Osteocyte (in vitro differentiated cells): ENCODE data around the gene BUB1B. TPM values are rescaled to one million over a fixed set of nuclear protein-coding genes. Genes with fewer than 3 reads are reported as not detected.

Experiments used
- DNase-seq: peaks from one replicate; pipeline ENCODE4 v3.0.0; 2021; ENCODE audit warnings: mixed read lengths; ENCODE audit not compliant: unreplicated experiment; ENCODE audit errors: extremely low spot score
- H3K27ac Mint-ChIP-seq: one replicate; pipeline ENCODE4 v1.8.0; 2021; ENCODE audit warnings: mild to moderate bottlenecking, mixed read lengths; ENCODE audit not compliant: unreplicated experiment
- H3K27me3 Mint-ChIP-seq: one replicate; pipeline ENCODE4 v1.8.0; 2021; ENCODE audit warnings: mixed read lengths; ENCODE audit not compliant: unreplicated experiment
- H3K36me3 Mint-ChIP-seq: one replicate; pipeline ENCODE4 v1.8.0; 2021; ENCODE audit warnings: mixed read lengths; ENCODE audit not compliant: unreplicated experiment
- H3K4me1 Mint-ChIP-seq: one replicate; pipeline ENCODE4 v1.8.0; 2021; ENCODE audit warnings: mixed read lengths; ENCODE audit not compliant: unreplicated experiment
- H3K4me3 Mint-ChIP-seq: one replicate; pipeline ENCODE4 v1.8.0; 2021; ENCODE audit warnings: mild to moderate bottlenecking, moderate library complexity, mixed read lengths; ENCODE audit not compliant: unreplicated experiment
- H3K9me3 Mint-ChIP-seq: one replicate; pipeline ENCODE4 v1.8.0; 2021; ENCODE audit warnings: mixed read lengths; ENCODE audit not compliant: unreplicated experiment
- CTCF ChIP-seq: fragments of 200-600 bp; sonication (generic); IDR thresholded peaks from 2 replicates; pipeline ENCODE4 v1.5.0; 2021; ENCODE audit warnings: antibody characterized with exemption, mild to moderate bottlenecking, moderate library complexity
- total RNA-seq: library from RNA; stranded (reverse); gene quantifications from 2 replicates; pipeline ENCODE4 v1.2.1, GENCODE V29; 2021

Gene BUB1B
- total RNA-seq, 1 donor from 2014 or later = 8.5 TPM

GRCh38 chr15:40246496-40247280 lies 85.8 kb downstream of the BUB1B start:
- H3K27me3 Mint-ChIP-seq = peaks cover 4% of the 10 kb centered on the region
- no peak overlapping the region for H3K4me3 Mint-ChIP-seq
- no peak for DNase-seq
- no peaks in the 10 kb centered on the region for H3K9me3 Mint-ChIP-seq
- H3K27ac Mint-ChIP-seq = no peak overlapping the region
- H3K36me3 Mint-ChIP-seq = no peaks in the 10 kb centered on the region
- H3K4me1 Mint-ChIP-seq = no peaks in the 10 kb centered on the region
- no peak for TF ChIP-seq CTCF

DNA sequence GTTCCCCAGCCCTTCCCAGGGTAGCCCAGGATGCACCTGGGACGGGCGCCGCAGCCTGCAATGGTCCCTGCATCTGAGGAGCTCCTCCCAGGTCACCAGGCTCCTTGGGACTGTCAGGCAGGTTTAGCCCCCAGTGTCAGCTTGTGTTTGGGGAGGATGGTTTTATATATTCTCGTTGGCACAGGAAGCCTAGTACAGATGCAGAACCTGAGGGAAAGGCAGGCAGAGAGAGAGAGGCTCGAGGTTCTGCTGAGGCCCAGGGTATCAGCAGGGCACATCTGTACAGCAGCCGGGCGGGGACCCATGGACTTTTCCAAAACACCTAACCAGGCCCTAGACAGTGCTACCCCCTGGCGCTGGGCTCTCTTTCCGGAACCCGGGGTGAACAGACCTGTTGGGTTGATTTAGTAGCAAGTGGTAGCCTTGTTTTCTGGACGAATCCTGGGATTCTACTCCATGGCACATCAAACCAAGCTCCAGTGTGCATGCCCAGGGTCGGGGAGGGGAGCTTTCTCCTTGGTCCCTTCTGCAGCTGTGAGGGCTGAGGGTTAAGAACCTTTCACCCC lies 86.6 kb downstream of the BUB1B start:
- Mint-ChIP-seq H3K9me3 (no peaks in the 10 kb centered on the region), H3K27ac (no peak overlapping the region), H3K27me3 (peaks cover 4% of the 10 kb centered on the region), H3K4me3 (no peak overlapping the region), H3K36me3 (no peaks in the 10 kb centered on the region), H3K4me1 (no peaks in the 10 kb centered on the region)
- no peak for DNase-seq
- TF ChIP-seq CTCF = no peak

- H3K27me3 Mint-ChIP-seq = peaks cover 7% of the 10 kb centered on the region
- H3K9me3 Mint-ChIP-seq = no peaks in the 10 kb centered on the region
- DNase-seq = no peak
- no peak for TF ChIP-seq CTCF
- H3K36me3 Mint-ChIP-seq = no peaks in the 10 kb centered on the region
- peaks cover 3% of the 10 kb centered on the region for H3K4me1 Mint-ChIP-seq
- no peak overlapping the region for H3K27ac Mint-ChIP-seq
- no peak overlapping the region for H3K4me3 Mint-ChIP-seq
Measured at GRCh38 chr15:40248006-40248783, 87.3 kb downstream of the BUB1B start.

DNA sequence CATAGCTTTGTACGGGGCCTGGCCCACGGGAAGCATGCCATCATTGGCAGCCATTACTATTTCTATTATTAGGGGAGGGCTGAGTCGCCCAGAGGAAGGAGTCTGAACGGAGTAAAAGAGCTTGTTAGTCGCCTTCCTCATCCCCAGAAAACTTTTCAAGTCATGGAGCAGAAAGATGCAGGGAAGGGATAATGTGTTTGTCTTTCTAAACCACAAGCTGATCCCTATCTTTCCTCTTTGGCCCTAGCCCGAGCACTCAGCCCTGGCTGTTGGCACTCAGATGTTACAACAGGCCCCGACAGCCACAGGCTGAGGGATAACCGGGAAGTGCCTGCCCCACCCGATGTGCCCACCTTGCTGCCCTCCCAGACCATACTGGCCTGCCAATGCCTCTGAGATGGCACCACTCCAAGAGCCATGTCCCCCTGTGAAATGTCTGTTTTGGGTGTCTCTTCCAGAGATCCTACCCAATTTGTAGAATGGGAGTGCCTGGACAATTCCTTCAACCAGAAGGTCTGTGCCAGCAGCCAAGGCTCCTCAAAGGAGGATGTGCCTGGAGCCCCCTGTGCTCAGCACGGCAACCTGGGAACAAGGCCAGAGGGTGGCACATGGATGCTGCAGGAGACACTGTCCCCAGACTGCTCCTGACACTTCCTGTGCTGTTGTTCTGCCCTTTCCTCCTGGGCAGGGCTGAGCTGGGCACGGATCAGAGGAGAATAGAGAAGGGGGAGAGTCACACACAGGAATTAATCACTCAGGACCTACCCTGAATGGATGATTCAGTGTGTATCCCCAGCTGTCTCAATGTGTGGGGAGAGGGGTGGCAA lies 88.8 kb downstream of the BUB1B start:
- Mint-ChIP-seq H3K36me3 (no peaks in the 10 kb centered on the region), H3K27ac (no peak overlapping the region), H3K4me1 (peaks cover 7% of the 10 kb centered on the region), H3K27me3 (peaks cover 15% of the 10 kb centered on the region), H3K4me3 (no peak overlapping the region), H3K9me3 (no peaks in the 10 kb centered on the region)
- no peak for DNase-seq
- no peak for TF ChIP-seq CTCF
